Astrocyte (in vitro differentiated cells and primary cell): ENCODE measurements around the gene RNF7.

Source experiments
- CTCF ChIP-seq: IDR thresholded peaks from 2 replicates; pipeline ENCODE4 v1.5.1; 2011; ENCODE audit warnings: low read depth, mild to moderate bottlenecking, inconsistent platforms, low read length, moderate library complexity; ENCODE audit not compliant: insufficient read depth
- EZH2 ChIP-seq: IDR thresholded peaks from 2 replicates; pipeline ENCODE4 v1.6.1; 2012; ENCODE audit warnings: mild to moderate bottlenecking, low read length, inconsistent platforms; ENCODE audit not compliant: insufficient read depth

GRCh38 chr3:141764986-141765385 lies 26.9 kb downstream of the RNF7 start:
- no peak for TF ChIP-seq CTCF
- no peak for TF ChIP-seq EZH2
